Astrocyte (in vitro differentiated cells and primary cell): Measurements from ENCODE around the gene HOXB13.

Source experiments
- CTCF ChIP-seq: IDR thresholded peaks from 2 replicates; pipeline ENCODE4 v1.5.1; 2011; ENCODE audit warnings: low read depth, mild to moderate bottlenecking, inconsistent platforms, low read length, moderate library complexity; ENCODE audit not compliant: insufficient read depth
- EZH2 ChIP-seq: IDR thresholded peaks from 2 replicates; pipeline ENCODE4 v1.6.1; 2012; ENCODE audit warnings: mild to moderate bottlenecking, low read length, inconsistent platforms; ENCODE audit not compliant: insufficient read depth

- TF ChIP-seq CTCF (no peak), EZH2 (no peak)
These were observed 32.6 kb upstream of the HOXB13 start for GRCh38 chr17:48761114-48761513.
